Transverse colon (tissue), 4 donors: ENCODE results near the gene JMJD1C. TPM values are rescaled to one million over a fixed set of nuclear protein-coding genes. Genes with fewer than 3 reads are reported as not detected.
"Not testable (repeated sequence)": the region's sequence is repeated elsewhere in the genome, so short reads cannot be mapped to it uniquely, and the experiment has no call there.

Source experiments
- DNase-seq: peaks from one replicate; pipeline ENCODE4 v3.0.0-alpha.2; 2019
- H3K27ac ChIP-seq, 4 donors: fragments of 200-600 bp; sonication (generic); 2 replicates each; pipeline ENCODE4 v1.5.1; 2016 to 2018; ENCODE audit warnings: inconsistent platforms in 4 of 4
- H3K27me3 ChIP-seq: fragments of 200-600 bp; sonication (generic); 2 replicates; pipeline ENCODE4 v1.5.1; 2017; ENCODE audit warnings: inconsistent platforms
- H3K36me3 ChIP-seq, 4 donors: fragments of 200-600 bp; sonication (generic); 2 replicates each; pipeline ENCODE4 v1.5.1; 2017 to 2019; ENCODE audit warnings: inconsistent platforms in 4 of 4
- H3K4me1 ChIP-seq, 4 donors: fragments of 200-600 bp; sonication (generic); 2 replicates each; pipeline ENCODE4 v1.5.1; 2017 to 2020; ENCODE audit warnings: inconsistent platforms in 4 of 4
- H3K4me3 ChIP-seq, 4 donors: fragments of 200-600 bp; sonication (generic); 1 replicate in 1 of 4; 2 replicates in 3 of 4; pipeline versions ENCODE4 v1.5.1 to v1.6.1; 2017 to 2019; ENCODE audit warnings: inconsistent platforms in 4 of 4
- H3K9me3 ChIP-seq, 2 donors: fragments of 200-600 bp; sonication (generic); 2 replicates each; pipeline ENCODE4 v1.5.1; 2017 to 2019; ENCODE audit warnings: inconsistent platforms in 2 of 2
- CTCF ChIP-seq, 5 experiments: fragments of 200-600 bp in 3 of 5; fragments of 450-650 bp in 2 of 5; sonication (generic) in 3 of 5; IDR thresholded peaks; 1 replicate in 2 of 5; 2 replicates in 3 of 5; pipeline ENCODE4 v1.5.1; 2016 to 2017; ENCODE audit warnings: antibody characterized with exemption in 5 of 5, inconsistent platforms in 3 of 5, mild to moderate bottlenecking in 2 of 5, moderate library complexity in 1 of 5
- EP300 ChIP-seq: sonication (generic); formaldehyde crosslinking; IDR thresholded peaks from one replicate; pipeline ENCODE4 v1.6.1; 2017; ENCODE audit warnings: antibody characterized with exemption, low read depth
- POLR2A ChIP-seq: fragments of 450-650 bp; IDR thresholded peaks from one replicate; pipeline ENCODE4 v1.6.1; 2016; ENCODE audit warnings: antibody characterized with exemption, mild to moderate bottlenecking, moderate library complexity
- POLR2AphosphoS5 ChIP-seq, 3 donors: sonication (generic); formaldehyde crosslinking; IDR thresholded peaks; one replicate each; pipeline ENCODE4 v1.6.1; 2016; ENCODE audit warnings: antibody characterized with exemption in 3 of 3
- WGBS, 2 donors: methylation state at CpG; one replicate each; pipeline ENCODE4 v1.1.5; 2018; ENCODE audit warnings: low coverage in 1 of 2; 5-methylcytosine and 5-hydroxymethylcytosine counted together
- in situ Hi-C, 4 donors: fragments of 200-750 bp; cut with MboI; loops; one replicate each; pipeline versions ENCODE4 v1.15.0 to v1.15.1; 2017; ENCODE audit warnings: low sequenced_read_pairs in 3 of 4, low pct_ligation_motif_present in 1 of 4, low pct_unique_long_range_greater_than_20kb in 1 of 4
- intact Hi-C: fragments of 100-400 bp; cut with DNase I; formaldehyde crosslinking; loops from one replicate; pipeline ENCODE4 v1.15.1; 2023; ENCODE audit warnings: low total_unique reads
- total RNA-seq, 4 donors: library from RNA; depleted of rRNA; stranded (reverse); fragments of >200 nt; gene quantifications; one replicate each; pipeline ENCODE4 v1.1.0, GENCODE V29; 2016

JMJD1C gene
- total RNA-seq, 4 donors from 2014 or later: 56.7 to 128 (median 78.9) TPM

- Histone ChIP-seq H3K27ac (no peak overlapping the region), H3K27me3 (no peaks in the 10 kb centered on the region), H3K36me3 (no peaks in the 10 kb centered on the region), H3K9me3 (no peaks in the 10 kb centered on the region), H3K4me1 (peaks cover 0 to 26% (median 5%) of the 10 kb centered on the region in 4 donors), H3K4me3 (no peak overlapping the region)
- intact Hi-C loops (loop anchor here (5.0 kb wide), 1 partner anchor 1340 kb away; no protein-coding TSS in a partner anchor), in situ Hi-C loops (no loop called here)
- WGBS, 2 donors: 96 to 100% methylated on average over 1 of the region's 1 CpG
- no peak for DNase-seq
- no peak for TF ChIP-seq POLR2A
- TF ChIP-seq CTCF (IDR thresholded peaks at IDR 0.05): no peak
- TF ChIP-seq POLR2AphosphoS5 (IDR thresholded peaks at IDR 0.05): no peak
- no peak for TF ChIP-seq EP300
These were observed 36.2 kb upstream of the JMJD1C start for GRCh38 chr10:63501954-63502353.

DNA sequence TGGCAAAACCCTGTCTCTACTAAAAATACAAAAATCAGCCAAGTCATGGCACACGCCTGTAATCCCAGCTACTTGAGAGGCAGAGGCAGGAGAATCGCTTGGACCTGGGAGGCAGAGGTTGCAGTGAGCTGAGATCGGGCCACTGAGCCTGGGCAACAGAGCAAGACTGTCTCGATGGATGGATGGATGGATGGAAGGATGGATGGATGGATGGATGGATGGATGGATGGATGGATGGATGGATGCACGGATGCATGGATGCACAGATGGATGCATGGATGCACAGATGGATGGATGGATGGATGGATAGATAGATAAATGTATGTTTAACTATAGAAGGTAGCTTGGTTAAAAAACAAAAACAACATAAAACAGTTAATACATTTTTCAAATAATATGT, 34.8 kb upstream of the JMJD1C start:
- intact Hi-C loops: loop anchor here (5.0 kb wide), 1 partner anchor 1338 kb away; no protein-coding TSS in a partner anchor
- peaks cover 0 to 19% (median 0%) of the 10 kb centered on the region in 4 donors for H3K4me1 ChIP-seq
- in situ Hi-C loops, H3K27ac ChIP-seq, H3K9me3 ChIP-seq, H3K27me3 ChIP-seq, H3K4me3 ChIP-seq, DNase-seq, H3K36me3 ChIP-seq: not testable (repeated sequence)
- WGBS, 2 donors: 86 to 94% methylated on average over 3 to 5 of the region's 5 CpGs

DNA sequence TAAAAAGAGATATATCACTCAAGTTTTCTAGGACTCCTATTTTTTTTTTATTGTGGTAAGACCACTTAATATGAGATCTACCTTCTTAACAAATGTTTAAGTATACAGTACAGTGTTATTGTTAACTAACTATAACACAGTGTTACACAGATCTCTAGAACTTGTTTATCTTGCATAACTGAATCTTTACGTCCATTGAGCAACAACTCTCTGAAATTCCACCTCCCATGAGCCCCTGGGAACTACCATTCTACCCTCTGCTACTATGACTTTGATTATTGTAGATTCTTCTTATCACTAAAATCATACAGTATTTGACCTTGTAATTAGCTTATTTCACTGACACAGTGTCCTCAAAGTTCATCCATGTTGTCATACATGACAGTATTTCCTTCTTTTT, 32.9 kb upstream of the JMJD1C start:
- TF ChIP-seq POLR2A: no peak
- in situ Hi-C loops: no loop called here

DNA sequence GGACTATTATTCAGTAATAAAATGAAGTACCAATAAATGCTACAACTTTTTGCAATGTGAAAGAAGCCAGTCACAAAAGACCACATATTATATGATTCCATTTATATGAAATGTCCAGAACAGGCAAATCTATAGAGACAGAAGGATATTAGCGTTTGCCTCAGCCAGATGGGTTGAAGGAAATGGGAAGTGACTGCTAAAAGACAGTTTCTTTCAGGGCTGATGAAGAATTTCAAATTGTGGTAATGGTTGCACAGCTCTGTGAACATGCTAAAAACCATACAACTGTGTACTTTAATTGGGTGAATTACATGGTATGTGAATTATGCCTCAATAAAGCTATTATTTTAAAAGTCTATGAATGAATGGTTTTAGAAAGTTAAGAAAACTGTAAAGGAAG, 31.5 kb upstream of the JMJD1C start:
- in situ Hi-C loops: no loop called here
- Histone ChIP-seq H3K9me3 (no peaks in the 10 kb centered on the region), H3K36me3 (no peaks in the 10 kb centered on the region), H3K27ac (no peak overlapping the region), H3K27me3 (no peaks in the 10 kb centered on the region), H3K4me1 (peaks cover 0 to 7% (median 3%) of the 10 kb centered on the region in 4 donors), H3K4me3 (no peak overlapping the region)
- DNase-seq: no peak
- intact Hi-C loops: no loop called here
- WGBS, 2 donors: 67 to 72% methylated on average over 1 of the region's 1 CpG
- TF ChIP-seq EP300: no peak
- no peak for TF ChIP-seq POLR2AphosphoS5 (IDR thresholded peaks at IDR 0.05)
- no peak for TF ChIP-seq CTCF (IDR thresholded peaks at IDR 0.05)
- TF ChIP-seq POLR2A: no peak

More for the DNA sequence above, 32.9 kb upstream of the JMJD1C start:
- WGBS, 2 donors: 78% methylated on average over 1 of the region's 1 CpG
- Histone ChIP-seq H3K9me3 (no peaks in the 10 kb centered on the region), H3K4me3 (no peak overlapping the region), H3K27ac (no peak overlapping the region), H3K36me3 (no peaks in the 10 kb centered on the region), H3K4me1 (peaks cover 0 to 9% (median 0%) of the 10 kb centered on the region in 4 donors), H3K27me3 (no peaks in the 10 kb centered on the region)
- DNase-seq: no peak
- intact Hi-C loops: no loop called here

- TF ChIP-seq CTCF (IDR thresholded peaks at IDR 0.05) (no peak), POLR2A (no peak), EP300 (no peak), POLR2AphosphoS5 (IDR thresholded peaks at IDR 0.05) (no peak)
- in situ Hi-C loops (no loop called here), intact Hi-C loops (no loop called here)
- H3K4me1 ChIP-seq: peaks cover 0 to 15% (median 9%) of the 10 kb centered on the region in 4 donors
- DNase-seq: no peak
- H3K4me3 ChIP-seq: no peak overlapping the region
- 79 to 100% methylated on average over 1 of the region's 1 CpG for WGBS, 2 donors
- no peak overlapping the region for H3K27ac ChIP-seq
- no peaks in the 10 kb centered on the region for H3K27me3 ChIP-seq
- no peaks in the 10 kb centered on the region for H3K36me3 ChIP-seq
- no peaks in the 10 kb centered on the region for H3K9me3 ChIP-seq
These were observed 30.8 kb upstream of the JMJD1C start for GRCh38 chr10:63496561-63496960.
